Mesendoderm (in vitro differentiated cells): ENCODE data around the gene NCSTN.

Source experiments
- DNase-seq: peaks from one replicate; pipeline ENCODE4 v3.0.0; 2013
- H2AK5ac ChIP-seq: 2 replicates; pipeline ENCODE4 v1.6.1; 2013; ENCODE audit warnings: low read length, inconsistent platforms
- H2BK120ac ChIP-seq: 2 replicates; pipeline ENCODE4 v1.6.1; 2013; ENCODE audit warnings: low read depth, mild to moderate bottlenecking, low read length, moderate library complexity, mixed read lengths
- H2BK15ac ChIP-seq: replicated peaks from 2 replicates; pipeline ENCODE4 v1.6.1; 2013; ENCODE audit warnings: low read depth, mild to moderate bottlenecking, moderate library complexity
- H2BK5ac ChIP-seq: 2 replicates; pipeline ENCODE4 v1.6.1; 2013; ENCODE audit warnings: low read length, inconsistent platforms
- H3K18ac ChIP-seq: 2 replicates; pipeline ENCODE4 v1.6.1; 2013; ENCODE audit warnings: mild to moderate bottlenecking, low read length, mixed read lengths
- H3K23ac ChIP-seq: one replicate; pipeline ENCODE4 v1.6.1; 2013; ENCODE audit warnings: low read length
- H3K27ac ChIP-seq: 2 replicates; pipeline ENCODE4 v1.5.1; 2013; ENCODE audit warnings: low read depth, mild to moderate bottlenecking, inconsistent platforms, low read length, moderate library complexity
- H3K27me3 ChIP-seq: 2 replicates; pipeline ENCODE4 v1.6.1; 2013; ENCODE audit warnings: low read length, control low read depth, mild to moderate bottlenecking, inconsistent platforms; ENCODE audit not compliant: insufficient read depth, poor library complexity
- H3K36me3 ChIP-seq: 2 replicates; pipeline ENCODE4 v1.6.1; 2013; ENCODE audit warnings: low read length, inconsistent platforms; ENCODE audit not compliant: control insufficient read depth, insufficient read depth
- H3K4ac ChIP-seq: one replicate; pipeline ENCODE4 v1.6.1; 2013; ENCODE audit warnings: low read depth, mild to moderate bottlenecking, low read length, moderate library complexity
- H3K4me1 ChIP-seq: 2 replicates; pipeline ENCODE4 v1.6.1; 2013; ENCODE audit warnings: low read depth, low read length, inconsistent platforms; ENCODE audit not compliant: control insufficient read depth
- H3K4me2 ChIP-seq: 2 replicates; pipeline ENCODE4 v1.6.1; 2013; ENCODE audit warnings: low read length
- H3K4me3 ChIP-seq: 2 replicates; pipeline ENCODE4 v1.5.1; 2013; ENCODE audit warnings: mild to moderate bottlenecking, low read length
- H3K56ac ChIP-seq: one replicate; pipeline ENCODE4 v1.6.1; 2013; ENCODE audit warnings: low read length
- H3K79me1 ChIP-seq: 2 replicates; pipeline ENCODE4 v1.6.1; 2013; ENCODE audit warnings: low read length, inconsistent platforms
- H3K79me2 ChIP-seq: 2 replicates; pipeline ENCODE4 v1.6.1; 2013; ENCODE audit warnings: mild to moderate bottlenecking, low read length; ENCODE audit not compliant: control insufficient read depth, insufficient read depth
- H3K9ac ChIP-seq: 2 replicates; pipeline ENCODE4 v1.6.1; 2013; ENCODE audit warnings: low read length, inconsistent platforms
- H4K5ac ChIP-seq: one replicate; pipeline ENCODE4 v1.6.1; 2013; ENCODE audit warnings: low read length
- H4K8ac ChIP-seq: one replicate; pipeline ENCODE4 v1.6.1; 2013; ENCODE audit warnings: low read depth, mild to moderate bottlenecking, control low read depth, low read length, moderate library complexity
- WGBS: extraction: QIAGEN DNeasy Blood & Tissue Kit; methylation state at CpG from one replicate; pipeline ENCODE4 v1.1.7; 2013; ENCODE audit warnings: low lambda C conversion rate, missing lambda C conversion rate; ENCODE audit not compliant: insufficient coverage; ENCODE audit errors: extremely low coverage; 5-methylcytosine and 5-hydroxymethylcytosine counted together

Gene NCSTN

GRCh38 chr1:160373696-160374095, 30.5 kb downstream of the NCSTN start:
- H2BK15ac ChIP-seq = no peak overlapping the region
- no peak overlapping the region for H3K4me2 ChIP-seq
- H3K4me1 ChIP-seq = peaks cover 13% of the 10 kb centered on the region
- H3K4ac ChIP-seq = no peak overlapping the region
- H3K79me1 ChIP-seq = no peaks in the 10 kb centered on the region
- no peaks in the 10 kb centered on the region for H3K36me3 ChIP-seq
- H3K9ac ChIP-seq = no peak overlapping the region
- H3K27me3 ChIP-seq = no peaks in the 10 kb centered on the region
- H2BK120ac ChIP-seq = no peak overlapping the region
- H4K8ac ChIP-seq = no peak overlapping the region
- H3K27ac ChIP-seq = no peak overlapping the region
- no peak overlapping the region for H4K5ac ChIP-seq
- H3K4me3 ChIP-seq = no peak overlapping the region
- no peak overlapping the region for H3K18ac ChIP-seq
- no peak overlapping the region for H3K23ac ChIP-seq
- WGBS = no CpG with 5 or more reads among the region's 4 CpGs
- H3K56ac ChIP-seq = no peak overlapping the region
- H2AK5ac ChIP-seq = no peak overlapping the region
- H2BK5ac ChIP-seq = no peak overlapping the region
- no peak for DNase-seq
- H3K79me2 ChIP-seq = no peaks in the 10 kb centered on the region

GRCh38 chr1:160374306-160375110, 31.3 kb downstream of the NCSTN start:
- Histone ChIP-seq H2BK15ac (no peak overlapping the region), H3K23ac (no peak overlapping the region), H3K79me2 (no peaks in the 10 kb centered on the region), H3K4ac (peak overlapping the region; percentile 39), H3K4me1 (peaks cover 13% of the 10 kb centered on the region), H3K4me3 (no peak overlapping the region), H2BK120ac (no peak overlapping the region), H3K27ac (no peak overlapping the region), H2AK5ac (no peak overlapping the region), H3K36me3 (no peaks in the 10 kb centered on the region), H3K18ac (no peak overlapping the region), H3K56ac (peak overlapping the region; percentile 89), H3K79me1 (no peaks in the 10 kb centered on the region), H3K4me2 (peak overlapping the region; percentile 16), H3K9ac (peak overlapping the region; percentile 53), H3K27me3 (no peaks in the 10 kb centered on the region), H2BK5ac (no peak overlapping the region), H4K5ac (no peak overlapping the region), H4K8ac (no peak overlapping the region)
- DNase-seq = peak; percentile 79
- WGBS = no CpG with 5 or more reads among the region's 6 CpGs

GRCh38 chr1:160375788-160376524, 32.8 kb downstream of the NCSTN start:
- H4K8ac ChIP-seq = no peak overlapping the region
- no CpG with 5 or more reads among the region's 9 CpGs for WGBS

GRCh38 chr1:160376525-160377131, 33.4 kb downstream of the NCSTN start:
- H2AK5ac ChIP-seq = no peak overlapping the region
- no peak overlapping the region for H3K18ac ChIP-seq
- H3K56ac ChIP-seq = peak overlapping the region; percentile 89
- no CpG with 5 or more reads among the region's 5 CpGs for WGBS
- no peak overlapping the region for H4K8ac ChIP-seq
- H3K79me2 ChIP-seq = no peaks in the 10 kb centered on the region
- H3K79me1 ChIP-seq = no peaks in the 10 kb centered on the region
- H3K4me3 ChIP-seq = no peak overlapping the region
- H3K4ac ChIP-seq = no peak overlapping the region
- peak; percentile 91 for DNase-seq
- H4K5ac ChIP-seq = no peak overlapping the region
- H3K23ac ChIP-seq = no peak overlapping the region
- H3K4me2 ChIP-seq = no peak overlapping the region
- H2BK120ac ChIP-seq = no peak overlapping the region
- H3K27me3 ChIP-seq = no peaks in the 10 kb centered on the region
- no peaks in the 10 kb centered on the region for H3K36me3 ChIP-seq
- no peak overlapping the region for H3K27ac ChIP-seq
- H2BK15ac ChIP-seq = no peak overlapping the region
- H2BK5ac ChIP-seq = no peak overlapping the region
- peaks cover 13% of the 10 kb centered on the region for H3K4me1 ChIP-seq
- H3K9ac ChIP-seq = peak overlapping the region; percentile 6

More at GRCh38 chr1:160375788-160376524, 32.8 kb downstream of the NCSTN start:
- Histone ChIP-seq H2BK15ac (no peak overlapping the region), H3K23ac (no peak overlapping the region), H3K9ac (peak overlapping the region; percentile 12), H3K18ac (no peak overlapping the region), H3K4me1 (peaks cover 13% of the 10 kb centered on the region), H4K5ac (no peak overlapping the region), H2BK120ac (no peak overlapping the region), H3K79me1 (no peaks in the 10 kb centered on the region), H2BK5ac (no peak overlapping the region), H3K4me3 (no peak overlapping the region), H3K4me2 (no peak overlapping the region), H3K79me2 (no peaks in the 10 kb centered on the region), H3K27me3 (no peaks in the 10 kb centered on the region), H3K56ac (peak overlapping the region; percentile 89), H3K27ac (no peak overlapping the region), H3K4ac (no peak overlapping the region), H3K36me3 (no peaks in the 10 kb centered on the region), H2AK5ac (no peak overlapping the region)
- peak; percentile 91 for DNase-seq

GRCh38 chr1:160377585-160378206, 34.5 kb downstream of the NCSTN start:
- DNase-seq = peak; percentile 64
- WGBS = no CpG with 5 or more reads among the region's 7 CpGs

More at GRCh38 chr1:160377585-160378206, 34.5 kb downstream of the NCSTN start:
- no peak overlapping the region for H3K9ac ChIP-seq
- H2BK5ac ChIP-seq = no peak overlapping the region
- H3K18ac ChIP-seq = no peak overlapping the region
- no peak overlapping the region for H3K23ac ChIP-seq
- H3K36me3 ChIP-seq = no peaks in the 10 kb centered on the region
- no peak overlapping the region for H2AK5ac ChIP-seq
- no peak overlapping the region for H3K27ac ChIP-seq
- H3K56ac ChIP-seq = peak overlapping the region; percentile 31
- no peak overlapping the region for H4K8ac ChIP-seq
- H3K79me2 ChIP-seq = no peaks in the 10 kb centered on the region
- no peaks in the 10 kb centered on the region for H3K27me3 ChIP-seq
- no peaks in the 10 kb centered on the region for H3K79me1 ChIP-seq
- no peak overlapping the region for H3K4me3 ChIP-seq
- H3K4me2 ChIP-seq = no peak overlapping the region
- H2BK15ac ChIP-seq = no peak overlapping the region
- H4K5ac ChIP-seq = no peak overlapping the region
- no peak overlapping the region for H3K4ac ChIP-seq
- peaks cover 13% of the 10 kb centered on the region for H3K4me1 ChIP-seq
- no peak overlapping the region for H2BK120ac ChIP-seq
